SU-DHL-6 (cell line): ENCODE results near the gene AKR1D1.

Source experiments
- EZH2phosphoT487 ChIP-seq: fragments of 200-600 bp; sonication (generic), shearing (Covaris generic); conservative IDR thresholded peaks from 2 replicates; pipeline ENCODE4 v1.6.1; 2018; ENCODE audit warnings: mild to moderate bottlenecking, antibody characterized with exemption, low read length, moderate library complexity, mixed read lengths
- TF ChIP-seq, protein P1 (sequence below): fragments of 200-600 bp; sonication (generic); IDR thresholded peaks from one replicate; pipeline ENCODE4 v1.5.1; 2017; ENCODE audit warnings: antibody characterized with exemption, mild to moderate bottlenecking, low read length, moderate library complexity; ENCODE audit not compliant: insufficient read depth, poor library complexity, severe bottlenecking

DNA sequence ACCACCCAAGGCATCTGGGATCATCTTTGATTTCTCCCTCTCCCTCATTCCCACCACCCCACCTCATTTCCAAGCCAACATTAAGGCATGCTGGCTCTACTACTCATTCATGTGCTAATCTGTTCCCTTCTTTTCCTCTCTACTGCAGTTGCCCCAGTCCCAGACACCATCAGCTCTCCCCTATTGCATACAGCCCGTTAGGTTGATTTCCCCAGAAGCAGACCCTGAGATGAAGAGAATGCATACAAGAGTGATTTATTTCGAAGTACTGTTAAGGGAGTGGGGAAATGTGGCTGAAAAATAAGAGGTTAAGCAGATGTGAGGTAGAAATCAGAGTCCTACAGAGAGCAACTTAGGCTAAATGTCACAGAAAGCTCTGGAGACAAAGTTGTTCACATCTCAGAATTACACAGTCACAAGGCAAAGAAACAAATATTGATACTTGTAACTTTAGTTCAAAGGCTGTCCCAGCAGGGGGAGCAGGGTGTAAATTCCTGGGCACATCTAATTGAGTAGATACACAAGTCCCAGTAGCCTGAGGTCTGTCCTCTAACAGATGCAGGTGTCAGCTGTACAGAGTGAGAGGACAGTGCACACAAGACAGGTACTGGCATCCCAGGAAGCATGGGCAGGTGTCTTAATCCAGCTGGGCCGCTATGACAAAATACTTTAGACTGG, 20.9 kb downstream of the AKR1D1 start:
- TF ChIP-seq, protein P1, sequence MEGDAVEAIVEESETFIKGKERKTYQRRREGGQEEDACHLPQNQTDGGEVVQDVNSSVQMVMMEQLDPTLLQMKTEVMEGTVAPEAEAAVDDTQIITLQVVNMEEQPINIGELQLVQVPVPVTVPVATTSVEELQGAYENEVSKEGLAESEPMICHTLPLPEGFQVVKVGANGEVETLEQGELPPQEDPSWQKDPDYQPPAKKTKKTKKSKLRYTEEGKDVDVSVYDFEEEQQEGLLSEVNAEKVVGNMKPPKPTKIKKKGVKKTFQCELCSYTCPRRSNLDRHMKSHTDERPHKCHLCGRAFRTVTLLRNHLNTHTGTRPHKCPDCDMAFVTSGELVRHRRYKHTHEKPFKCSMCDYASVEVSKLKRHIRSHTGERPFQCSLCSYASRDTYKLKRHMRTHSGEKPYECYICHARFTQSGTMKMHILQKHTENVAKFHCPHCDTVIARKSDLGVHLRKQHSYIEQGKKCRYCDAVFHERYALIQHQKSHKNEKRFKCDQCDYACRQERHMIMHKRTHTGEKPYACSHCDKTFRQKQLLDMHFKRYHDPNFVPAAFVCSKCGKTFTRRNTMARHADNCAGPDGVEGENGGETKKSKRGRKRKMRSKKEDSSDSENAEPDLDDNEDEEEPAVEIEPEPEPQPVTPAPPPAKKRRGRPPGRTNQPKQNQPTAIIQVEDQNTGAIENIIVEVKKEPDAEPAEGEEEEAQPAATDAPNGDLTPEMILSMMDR, result no peak
- TF ChIP-seq EZH2phosphoT487, result no peak
